ENCODE measurements around the gene ZNF335.
"Not testable (repeated sequence)": the region's sequence is repeated elsewhere in the genome, so short reads cannot be mapped to it uniquely, and the experiment has no call there.

- TF ChIP-seq CTCF (conservative IDR thresholded peaks at IDR 0.05; ENCODE audit: low read length); EZH2phosphoT487 (IDR thresholded peaks at IDR 0.05; ENCODE audit: borderline replicate concordance): not testable (repeated sequence)
These were observed 16.8 kb upstream of the ZNF335 start for GRCh38 chr20:45988830-45989229.

Data from Loucy (cell line).